Measurements from ENCODE around the gene CDK1.

GRCh38 chr10:60733826-60734225 is 44.5 kb upstream of the CDK1 start:
- no peak for TF ChIP-seq CTCF (IDR thresholded peaks at IDR 0.05; ENCODE audit: low read depth, low read length)
- TF ChIP-seq EZH2phosphoT487 (IDR thresholded peaks at IDR 0.05; ENCODE audit: low read depth), result no peak
